ENCODE measurements around the gene TMEM121.
"Not testable (repeated sequence)": the region's sequence is repeated elsewhere in the genome, so short reads cannot be mapped to it uniquely, and the experiment has no call there.

Gene TMEM121

GRCh38 chr14:105537580-105538474, 11.4 kb downstream of the TMEM121 start:
- H3K36me3 ChIP-seq (ENCODE audit: control insufficient read depth, insufficient read depth, low read length) = no peaks in the 10 kb centered on the region
- H3K4me3 ChIP-seq (ENCODE audit: low read length) = no peak overlapping the region
- H3K27me3 ChIP-seq (ENCODE audit: control insufficient read depth, insufficient read depth, low read length) = peaks cover 33% of the 10 kb centered on the region
- H3K9ac ChIP-seq (ENCODE audit: low read length) = no peak overlapping the region
- no peaks in the 10 kb centered on the region for H3K9me3 ChIP-seq (ENCODE audit: control insufficient read depth, low read length)
- no peaks in the 10 kb centered on the region for H3K4me1 ChIP-seq (ENCODE audit: control insufficient read depth, insufficient read depth, low read length)

DNA sequence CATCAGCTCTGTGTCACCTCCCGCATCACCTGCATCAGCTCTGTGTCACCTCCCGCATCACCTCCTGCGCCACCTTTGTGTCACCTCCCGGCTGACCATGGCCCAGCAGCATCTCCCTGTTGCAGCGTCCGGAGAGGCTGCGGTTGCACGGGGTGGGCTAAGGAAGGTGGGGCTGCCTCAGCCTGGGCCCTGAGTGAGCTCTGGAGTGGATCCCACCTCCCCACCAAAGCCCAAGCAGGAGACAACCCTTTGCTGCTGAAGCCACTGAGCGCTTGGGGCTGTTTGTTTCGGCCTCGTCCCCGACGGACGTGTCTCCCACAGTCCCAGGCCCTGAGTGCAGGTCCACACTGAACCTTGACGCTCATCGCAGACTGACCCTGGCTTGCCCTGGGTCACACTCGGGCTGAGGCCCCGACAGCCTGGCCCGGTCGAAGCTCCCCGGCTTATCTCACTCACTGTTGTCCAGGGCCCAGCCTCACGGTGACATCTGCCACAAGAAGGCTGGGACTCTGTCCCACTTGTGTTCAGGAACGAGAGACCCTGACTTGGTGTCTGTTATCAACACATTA, 12.2 kb downstream of the TMEM121 start:
- Histone ChIP-seq H3K27me3 (ENCODE audit: control insufficient read depth, insufficient read depth, low read length) (peaks cover 28% of the 10 kb centered on the region), H3K36me3 (ENCODE audit: control insufficient read depth, insufficient read depth, low read length) (no peaks in the 10 kb centered on the region), H3K9ac (ENCODE audit: low read length) (no peak overlapping the region), H3K9me3 (ENCODE audit: control insufficient read depth, low read length) (no peaks in the 10 kb centered on the region), H3K4me1 (ENCODE audit: control insufficient read depth, insufficient read depth, low read length) (no peaks in the 10 kb centered on the region), H3K4me3 (ENCODE audit: low read length) (no peak overlapping the region)

DNA sequence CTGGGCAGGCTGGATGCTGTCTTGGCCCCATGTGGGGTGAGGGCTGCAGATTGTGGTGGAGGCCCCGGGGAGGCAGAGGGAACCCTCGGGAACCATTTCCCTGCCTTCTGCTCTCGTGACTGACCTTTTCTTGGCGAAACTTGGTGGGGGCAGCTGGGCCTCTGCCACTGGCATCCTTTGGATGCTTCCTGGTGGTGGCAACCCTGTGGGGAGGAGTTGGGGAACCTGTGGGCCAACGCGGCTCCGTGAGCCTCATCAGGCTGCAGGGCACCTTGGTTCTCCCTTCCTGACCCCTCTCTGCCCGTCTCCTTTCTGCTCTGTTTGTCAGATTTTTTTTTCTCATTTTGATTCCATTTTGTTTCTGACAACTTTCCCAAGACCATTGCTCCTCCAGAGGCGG, 14.4 kb downstream of the TMEM121 start:
- Histone ChIP-seq H3K4me1 (ENCODE audit: control insufficient read depth, insufficient read depth, low read length) (no peaks in the 10 kb centered on the region), H3K9me3 (ENCODE audit: control insufficient read depth, low read length) (no peaks in the 10 kb centered on the region), H3K9ac (ENCODE audit: low read length) (no peak overlapping the region), H3K4me3 (ENCODE audit: low read length) (no peak overlapping the region), H3K27me3 (ENCODE audit: control insufficient read depth, insufficient read depth, low read length) (peaks cover 26% of the 10 kb centered on the region), H3K36me3 (ENCODE audit: control insufficient read depth, insufficient read depth, low read length) (no peaks in the 10 kb centered on the region)

GRCh38 chr14:105541218-105541875, 15.0 kb downstream of the TMEM121 start:
- Histone ChIP-seq H3K4me3 (ENCODE audit: low read length) (no peak overlapping the region), H3K4me1 (ENCODE audit: control insufficient read depth, insufficient read depth, low read length) (no peaks in the 10 kb centered on the region), H3K9ac (ENCODE audit: low read length) (no peak overlapping the region), H3K27me3 (ENCODE audit: control insufficient read depth, insufficient read depth, low read length) (peaks cover 21% of the 10 kb centered on the region), H3K9me3 (ENCODE audit: control insufficient read depth, low read length) (no peaks in the 10 kb centered on the region), H3K36me3 (ENCODE audit: control insufficient read depth, insufficient read depth, low read length) (no peaks in the 10 kb centered on the region)

DNA sequence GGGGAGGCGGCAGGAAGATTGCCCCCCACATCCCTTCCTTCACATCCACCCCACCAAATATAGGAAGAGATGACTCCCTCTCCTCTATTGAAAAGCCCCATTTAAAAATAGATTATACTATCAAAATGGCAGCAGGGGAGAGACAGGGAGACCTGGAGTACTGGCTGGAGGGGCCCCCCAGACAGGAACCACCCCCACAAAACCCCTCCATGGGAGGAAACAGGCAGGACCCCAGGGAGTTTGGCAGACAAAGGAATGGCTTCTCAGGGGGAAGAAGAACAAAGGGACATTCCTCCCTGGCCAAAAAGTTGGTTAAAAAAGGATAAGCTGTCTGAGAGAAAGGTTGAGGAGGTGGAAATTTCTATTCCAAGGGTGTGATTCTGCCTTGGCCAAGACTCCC, 19.3 kb downstream of the TMEM121 start:
- H3K27me3 ChIP-seq (ENCODE audit: control insufficient read depth, insufficient read depth, low read length); H3K4me1 ChIP-seq (ENCODE audit: control insufficient read depth, insufficient read depth, low read length); H3K9ac ChIP-seq (ENCODE audit: low read length); H3K9me3 ChIP-seq (ENCODE audit: control insufficient read depth, low read length); H3K4me3 ChIP-seq (ENCODE audit: low read length); H3K36me3 ChIP-seq (ENCODE audit: control insufficient read depth, insufficient read depth, low read length): not testable (repeated sequence)

DNA sequence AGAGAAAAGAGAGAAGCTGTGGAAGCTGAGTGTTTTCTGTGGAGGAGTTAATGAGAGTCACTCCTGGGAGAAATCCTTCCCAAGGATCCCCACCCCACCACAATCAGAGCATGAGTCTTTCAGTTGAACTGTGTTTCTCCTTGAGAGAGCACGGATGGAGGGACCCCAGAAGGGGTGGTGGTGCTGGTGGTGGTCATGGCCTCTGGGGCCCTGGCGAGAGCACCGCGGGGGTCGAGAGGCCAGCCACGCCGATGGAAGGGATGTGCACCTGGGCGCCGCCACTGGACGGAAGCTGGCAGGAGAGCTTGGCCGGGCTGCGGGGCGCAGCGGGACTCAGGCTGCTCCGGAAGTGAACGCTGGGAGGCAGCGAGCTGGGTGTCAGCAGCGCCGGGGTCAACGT, 20.0 kb downstream of the TMEM121 start:
- H3K4me3 ChIP-seq (ENCODE audit: low read length); H3K9me3 ChIP-seq (ENCODE audit: control insufficient read depth, low read length); H3K4me1 ChIP-seq (ENCODE audit: control insufficient read depth, insufficient read depth, low read length); H3K36me3 ChIP-seq (ENCODE audit: control insufficient read depth, insufficient read depth, low read length); H3K9ac ChIP-seq (ENCODE audit: low read length); H3K27me3 ChIP-seq (ENCODE audit: control insufficient read depth, insufficient read depth, low read length): not testable (repeated sequence)

- H3K9ac ChIP-seq (ENCODE audit: low read length); H3K9me3 ChIP-seq (ENCODE audit: control insufficient read depth, low read length); H3K4me1 ChIP-seq (ENCODE audit: control insufficient read depth, insufficient read depth, low read length); H3K36me3 ChIP-seq (ENCODE audit: control insufficient read depth, insufficient read depth, low read length); H3K4me3 ChIP-seq (ENCODE audit: low read length); H3K27me3 ChIP-seq (ENCODE audit: control insufficient read depth, insufficient read depth, low read length): not testable (repeated sequence)
Measured at GRCh38 chr14:105547072-105547471, 20.7 kb downstream of the TMEM121 start.

DNA sequence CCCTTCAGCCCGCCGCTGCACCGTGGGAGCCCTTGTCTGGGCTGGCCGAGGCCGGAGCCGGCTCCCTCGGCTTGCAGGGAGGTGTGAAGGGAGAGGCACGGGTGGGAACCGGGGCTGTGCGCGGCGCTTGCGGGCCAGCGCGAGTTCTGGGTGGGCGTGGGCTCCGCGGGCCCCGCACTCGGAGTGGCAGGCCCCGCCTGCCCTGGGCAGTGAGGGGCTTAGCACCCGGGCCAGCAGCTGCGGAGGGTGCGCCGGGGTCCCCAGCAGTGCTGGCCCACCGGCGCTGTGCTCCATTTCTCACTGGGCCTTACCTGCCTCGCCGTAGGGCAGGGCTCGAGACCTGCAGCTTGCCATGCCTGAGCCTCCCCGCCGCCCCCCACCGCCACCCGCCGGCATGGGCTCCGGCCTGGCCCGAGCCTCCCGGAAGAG, 21.4 kb downstream of the TMEM121 start:
- no peaks in the 10 kb centered on the region for H3K27me3 ChIP-seq (ENCODE audit: control insufficient read depth, insufficient read depth, low read length)
- H3K4me3 ChIP-seq (ENCODE audit: low read length) = no peak overlapping the region
- H3K4me1 ChIP-seq (ENCODE audit: control insufficient read depth, insufficient read depth, low read length) = no peaks in the 10 kb centered on the region
- no peaks in the 10 kb centered on the region for H3K9me3 ChIP-seq (ENCODE audit: control insufficient read depth, low read length)
- no peaks in the 10 kb centered on the region for H3K36me3 ChIP-seq (ENCODE audit: control insufficient read depth, insufficient read depth, low read length)
- no peak overlapping the region for H3K9ac ChIP-seq (ENCODE audit: low read length)

GRCh38 chr14:105549481-105549880, 23.1 kb downstream of the TMEM121 start:
- Histone ChIP-seq H3K9ac (ENCODE audit: low read length) (no peak overlapping the region), H3K4me3 (ENCODE audit: low read length) (no peak overlapping the region), H3K9me3 (ENCODE audit: control insufficient read depth, low read length) (no peaks in the 10 kb centered on the region), H3K36me3 (ENCODE audit: control insufficient read depth, insufficient read depth, low read length) (no peaks in the 10 kb centered on the region), H3K4me1 (ENCODE audit: control insufficient read depth, insufficient read depth, low read length) (no peaks in the 10 kb centered on the region), H3K27me3 (ENCODE audit: control insufficient read depth, insufficient read depth, low read length) (no peaks in the 10 kb centered on the region)

GRCh38 chr14:105554022-105554421, 27.6 kb downstream of the TMEM121 start:
- Histone ChIP-seq H3K9me3 (ENCODE audit: control insufficient read depth, low read length) (no peaks in the 10 kb centered on the region), H3K4me1 (ENCODE audit: control insufficient read depth, insufficient read depth, low read length) (no peaks in the 10 kb centered on the region), H3K4me3 (ENCODE audit: low read length) (no peak overlapping the region), H3K9ac (ENCODE audit: low read length) (no peak overlapping the region), H3K36me3 (ENCODE audit: control insufficient read depth, insufficient read depth, low read length) (no peaks in the 10 kb centered on the region), H3K27me3 (ENCODE audit: control insufficient read depth, insufficient read depth, low read length) (no peaks in the 10 kb centered on the region)

- Histone ChIP-seq H3K9ac (ENCODE audit: low read length) (no peak overlapping the region), H3K4me1 (ENCODE audit: control insufficient read depth, insufficient read depth, low read length) (no peaks in the 10 kb centered on the region), H3K9me3 (ENCODE audit: control insufficient read depth, low read length) (no peaks in the 10 kb centered on the region), H3K4me3 (ENCODE audit: low read length) (no peak overlapping the region), H3K27me3 (ENCODE audit: control insufficient read depth, insufficient read depth, low read length) (no peaks in the 10 kb centered on the region), H3K36me3 (ENCODE audit: control insufficient read depth, insufficient read depth, low read length) (no peaks in the 10 kb centered on the region)
Measured at GRCh38 chr14:105554523-105554922, 28.1 kb downstream of the TMEM121 start.

DNA sequence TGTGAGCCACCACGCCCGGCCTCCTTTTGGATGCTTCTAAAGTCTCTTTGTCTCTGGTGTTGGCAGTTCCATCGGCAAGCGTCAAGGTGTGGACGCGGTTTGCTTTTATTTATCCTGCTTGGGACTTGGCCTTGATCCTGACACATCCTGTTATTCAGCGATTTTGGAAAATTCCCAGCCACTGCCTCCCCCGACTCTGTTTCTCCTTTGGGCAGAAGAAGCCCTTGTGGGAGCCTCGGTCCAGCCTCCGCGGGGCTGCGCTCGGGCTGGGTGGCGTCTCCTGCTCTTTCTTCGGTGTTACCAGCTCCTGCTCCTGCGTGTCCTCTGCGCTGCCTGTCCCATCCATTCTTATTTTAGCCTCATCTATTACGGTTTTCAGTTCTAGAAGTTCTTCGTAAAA, 31.3 kb downstream of the TMEM121 start:
- not testable (repeated sequence) for H3K36me3 ChIP-seq (ENCODE audit: control insufficient read depth, insufficient read depth, low read length); H3K4me1 ChIP-seq (ENCODE audit: control insufficient read depth, insufficient read depth, low read length); H3K27me3 ChIP-seq (ENCODE audit: control insufficient read depth, insufficient read depth, low read length); H3K9ac ChIP-seq (ENCODE audit: low read length); H3K9me3 ChIP-seq (ENCODE audit: control insufficient read depth, low read length); H3K4me3 ChIP-seq (ENCODE audit: low read length)
